ENCODE measurements around the gene GCNT2.
"Not testable (repeated sequence)": the region's sequence is repeated elsewhere in the genome, so short reads cannot be mapped to it uniquely, and the experiment has no call there.

The GCNT2 gene

GRCh38 chr6:10550764-10551163 is 29.6 kb downstream of the GCNT2 start:
- peak; percentile 38 for DNase-seq

DNA sequence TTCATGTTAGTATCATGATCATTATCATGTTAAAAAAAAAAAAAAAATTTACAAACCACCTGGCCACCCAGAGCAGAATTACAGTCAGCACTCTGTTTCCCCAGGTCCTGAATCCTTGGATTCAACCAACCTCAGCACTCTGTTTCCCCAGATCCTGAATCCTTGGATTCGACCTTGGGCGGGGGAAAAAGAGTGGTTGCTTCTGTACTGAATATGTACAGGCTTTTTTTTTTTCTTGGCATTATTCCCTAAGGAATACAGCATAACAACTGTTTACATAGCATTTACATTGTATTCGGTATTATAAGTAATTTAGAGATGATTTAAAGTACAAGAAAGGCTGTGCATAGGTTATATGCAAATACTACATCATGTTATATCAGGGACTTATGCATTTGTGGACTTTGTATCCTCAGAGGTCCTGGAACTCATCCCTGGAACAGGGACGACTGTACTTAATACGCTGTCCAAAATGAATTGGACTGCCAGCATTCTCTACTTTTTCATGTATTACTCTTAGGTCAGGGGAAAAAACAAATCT is 31.2 kb downstream of the GCNT2 start:
- no peak for DNase-seq

DNA sequence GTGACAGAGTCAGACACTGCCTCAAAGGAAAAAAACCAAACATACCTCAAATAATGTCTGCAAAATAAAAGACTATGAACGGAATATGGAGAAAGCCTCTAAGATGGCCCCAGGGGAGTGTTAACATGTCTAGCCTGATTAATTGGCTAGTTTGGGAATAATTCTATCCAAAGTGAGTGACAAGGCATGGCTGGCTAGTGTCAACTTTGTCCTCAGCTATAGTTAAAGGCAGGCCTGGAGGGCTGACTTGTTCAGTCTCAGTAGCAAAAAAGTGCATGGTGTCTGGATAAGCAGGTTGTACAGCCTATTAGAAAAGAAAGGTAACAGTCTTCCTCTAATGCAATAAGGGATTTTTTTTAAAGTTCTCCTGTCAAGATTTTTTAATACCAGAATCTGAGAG is 32.7 kb downstream of the GCNT2 start:
- DNase-seq: no peak

DNA sequence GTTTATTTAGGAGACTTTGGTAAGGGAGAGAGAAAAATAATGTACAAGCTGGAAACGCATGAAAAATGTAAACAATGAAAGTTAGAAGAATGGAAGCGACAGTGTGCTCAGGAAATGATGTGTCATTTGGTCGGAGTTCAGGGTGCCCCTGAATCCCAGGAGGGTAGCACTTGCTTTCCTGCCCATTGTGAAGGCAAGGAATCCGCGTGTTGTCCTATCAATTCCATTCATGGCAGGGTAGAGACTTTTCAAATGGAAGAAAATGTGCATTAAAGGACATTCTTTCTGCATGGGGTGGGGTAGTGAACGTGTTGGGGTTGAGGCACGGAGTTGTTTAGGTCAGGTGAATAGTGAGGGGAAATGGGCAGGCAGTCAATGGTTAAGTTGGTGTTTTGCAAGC is 33.7 kb downstream of the GCNT2 start:
- DNase-seq: no peak

- no peak for DNase-seq
These were observed 34.6 kb downstream of the GCNT2 start for GRCh38 chr6:10555625-10556309.

DNA sequence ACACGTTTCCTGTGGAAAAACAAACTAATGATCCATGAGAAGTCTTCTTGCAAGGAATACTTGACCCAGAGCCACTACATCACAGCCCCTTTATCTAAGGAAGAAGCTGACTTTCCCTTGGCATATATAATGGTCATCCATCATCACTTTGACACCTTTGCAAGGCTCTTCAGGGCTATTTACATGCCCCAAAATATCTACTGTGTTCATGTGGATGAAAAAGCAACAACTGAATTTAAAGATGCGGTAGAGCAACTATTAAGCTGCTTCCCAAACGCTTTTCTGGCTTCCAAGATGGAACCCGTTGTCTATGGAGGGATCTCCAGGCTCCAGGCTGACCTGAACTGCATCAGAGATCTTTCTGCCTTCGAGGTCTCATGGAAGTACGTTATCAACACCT is 35.4 kb downstream of the GCNT2 start:
- DNase-seq: no peak

DNA sequence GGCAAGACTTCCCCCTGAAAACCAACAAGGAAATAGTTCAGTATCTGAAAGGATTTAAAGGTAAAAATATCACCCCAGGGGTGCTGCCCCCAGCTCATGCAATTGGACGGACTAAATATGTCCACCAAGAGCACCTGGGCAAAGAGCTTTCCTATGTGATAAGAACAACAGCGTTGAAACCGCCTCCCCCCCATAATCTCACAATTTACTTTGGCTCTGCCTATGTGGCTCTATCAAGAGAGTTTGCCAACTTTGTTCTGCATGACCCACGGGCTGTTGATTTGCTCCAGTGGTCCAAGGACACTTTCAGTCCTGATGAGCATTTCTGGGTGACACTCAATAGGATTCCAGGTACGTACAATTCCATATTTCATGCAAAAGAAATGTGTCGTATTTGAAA is 35.8 kb downstream of the GCNT2 start:
- no peak for DNase-seq

DNA sequence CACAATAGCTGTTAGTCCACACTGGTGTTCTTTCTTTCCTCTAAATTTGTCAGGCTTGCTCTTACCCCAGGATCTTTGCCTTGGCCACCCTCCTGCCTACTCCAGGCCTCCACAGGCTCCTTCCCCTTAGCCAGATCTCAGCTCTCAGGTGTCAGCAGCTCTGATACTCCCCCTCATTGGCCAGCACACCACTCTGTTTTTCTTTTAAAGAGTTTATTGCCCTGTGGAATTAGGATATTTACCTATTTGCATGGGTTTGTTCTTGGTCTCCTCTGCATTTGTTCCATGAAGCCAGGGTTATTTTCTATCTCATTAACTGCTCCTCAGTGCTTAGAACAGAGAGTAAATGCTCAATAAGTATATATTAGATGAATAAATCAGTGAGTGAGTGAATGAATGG is 36.8 kb downstream of the GCNT2 start:
- no peak for DNase-seq

GRCh38 chr6:10558565-10558964 is 37.4 kb downstream of the GCNT2 start:
- no peak for DNase-seq

- DNase-seq: no peak
These were observed 38.5 kb downstream of the GCNT2 start for GRCh38 chr6:10559522-10560152.

GRCh38 chr6:10561611-10562199 is 40.6 kb downstream of the GCNT2 start:
- no peak for DNase-seq

GRCh38 chr6:10564975-10565673 is 44.0 kb downstream of the GCNT2 start:
- no peak for DNase-seq

GRCh38 chr6:10565913-10566312 is 44.8 kb downstream of the GCNT2 start:
- no peak for DNase-seq

DNA sequence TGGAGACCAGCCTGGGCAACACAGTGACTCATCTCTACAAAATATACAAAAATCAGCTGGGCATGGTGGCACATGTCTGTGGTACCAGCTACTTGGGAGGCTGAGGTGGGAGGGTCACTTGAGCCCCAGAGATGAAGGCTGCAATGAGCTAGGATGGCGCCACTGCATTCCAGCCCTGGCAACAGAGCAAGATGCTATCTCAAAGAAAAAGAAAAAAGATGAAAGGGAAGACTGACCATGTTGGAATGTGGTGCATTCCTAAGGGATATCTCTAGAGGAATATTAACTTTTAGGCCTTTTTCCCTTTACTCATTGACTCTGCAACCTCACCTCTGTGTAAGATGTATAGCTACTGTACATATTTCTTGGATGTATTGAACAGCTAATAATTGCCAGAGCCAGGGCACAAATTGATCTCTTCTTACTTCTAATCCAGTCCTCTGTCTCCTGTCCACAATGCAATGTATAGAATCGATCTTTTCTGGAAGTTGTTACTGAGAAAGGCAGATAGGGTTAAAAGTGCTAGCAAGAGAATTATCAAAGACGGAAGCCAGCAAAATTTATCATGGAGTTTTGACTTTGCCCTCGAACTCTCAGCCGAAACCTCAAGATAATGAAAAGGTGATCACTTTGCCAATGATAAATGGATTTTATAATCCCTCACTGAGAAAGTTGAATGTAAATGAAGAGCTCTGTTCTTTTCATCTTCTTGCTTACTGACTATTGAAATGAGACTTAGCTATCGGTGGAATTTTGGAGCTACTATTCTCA is 46.3 kb downstream of the GCNT2 start:
- DNase-seq: no peak

DNA sequence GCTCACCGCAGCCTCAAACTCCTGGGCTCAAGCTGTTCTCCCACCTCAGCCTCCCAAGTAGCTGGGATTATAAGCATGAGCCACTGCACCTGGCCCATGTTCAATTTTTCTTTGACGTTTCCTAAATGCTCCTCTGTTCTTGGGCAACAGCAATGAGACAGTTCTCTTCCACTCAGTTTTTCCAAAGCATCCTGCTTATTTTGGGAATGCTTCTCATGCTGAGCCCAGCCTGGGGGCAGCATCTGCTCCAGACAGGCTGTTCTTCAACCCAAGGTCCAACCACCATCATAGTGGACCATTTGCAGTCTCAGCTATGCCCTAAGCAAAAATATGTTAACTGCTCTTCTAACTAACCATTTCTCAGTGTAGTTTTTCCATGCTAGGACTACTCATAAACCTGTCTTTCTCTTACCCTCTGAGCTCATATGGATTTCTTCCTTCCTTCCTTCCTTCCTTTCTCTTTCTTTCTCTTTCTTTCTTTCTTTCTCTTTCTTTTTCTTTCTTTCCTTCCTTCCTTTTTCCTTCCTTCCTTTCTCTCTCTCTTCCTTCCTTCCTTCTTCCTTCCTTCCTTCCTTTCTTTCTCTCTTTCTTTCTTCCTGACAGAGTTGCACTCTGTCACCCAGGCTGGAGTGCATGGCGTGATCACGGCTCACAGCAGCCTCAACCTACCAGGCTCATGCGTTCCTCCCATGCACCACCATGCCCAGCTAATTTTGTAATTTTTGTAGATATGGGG is 48.4 kb downstream of the GCNT2 start:
- DNase-seq: no peak

DNA sequence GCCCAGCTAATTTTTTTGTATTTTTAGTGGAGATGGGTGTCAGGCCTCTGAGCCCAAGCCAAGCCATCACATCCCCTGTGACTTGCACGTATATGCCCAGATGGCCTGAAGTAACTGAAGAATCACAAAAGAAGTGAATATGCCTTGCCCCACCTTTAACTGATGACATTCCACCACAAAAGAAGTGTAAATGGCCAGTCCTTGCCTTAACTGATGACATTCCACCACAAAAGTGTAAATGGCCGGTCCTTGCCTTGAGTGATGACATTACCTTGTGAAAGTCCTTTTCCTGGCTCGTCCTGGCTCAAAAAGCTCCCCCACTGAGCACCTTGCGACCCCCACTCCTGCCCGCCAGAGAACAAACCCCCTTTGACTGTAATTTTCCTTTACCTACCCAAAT is 54.4 kb downstream of the GCNT2 start:
- not testable (repeated sequence) for DNase-seq

- DNase-seq: peak; percentile 53
These were observed 55.1 kb downstream of the GCNT2 start for GRCh38 chr6:10576226-10576625.

DNA sequence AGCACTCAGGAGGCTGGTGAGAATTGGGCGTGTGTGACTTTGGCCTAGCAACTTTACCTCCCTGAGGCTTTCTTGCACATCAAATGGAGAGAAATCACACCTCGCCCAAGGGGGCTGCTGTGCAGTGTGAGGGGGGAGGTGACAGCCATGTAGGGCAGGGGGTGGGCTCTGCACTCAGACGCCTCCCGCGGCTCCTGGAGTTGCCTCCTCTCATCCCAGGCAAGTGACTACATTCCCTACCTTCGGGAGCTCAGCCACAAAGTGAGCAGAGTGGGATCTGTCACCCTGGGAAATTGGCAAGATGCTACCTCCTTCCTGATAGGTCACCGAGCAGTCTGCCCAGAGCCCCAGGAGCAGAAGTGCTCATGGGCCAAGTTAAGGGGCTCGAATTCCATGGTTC is 56.0 kb downstream of the GCNT2 start:
- no peak for DNase-seq

DNA sequence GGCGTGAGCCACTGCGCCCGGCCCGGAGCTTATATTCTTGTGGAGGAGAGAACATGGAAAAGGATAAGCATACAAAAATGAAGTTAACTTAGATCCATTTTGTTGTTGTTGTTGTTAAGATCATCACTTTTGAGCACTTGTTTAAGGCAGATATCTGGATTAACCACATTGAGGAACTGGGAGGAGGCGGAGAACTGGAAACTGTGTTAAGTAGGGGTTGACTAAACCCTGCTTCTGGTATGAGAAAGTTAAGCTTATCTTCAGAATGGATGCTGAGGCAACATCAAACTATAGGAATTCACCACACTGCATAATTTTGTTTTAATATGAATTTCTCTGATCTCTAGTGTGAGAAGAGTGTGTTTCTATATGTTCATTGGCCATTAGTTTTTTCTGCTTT is 57.6 kb downstream of the GCNT2 start:
- DNase-seq: peak; percentile 89

- no peak for DNase-seq
These were observed 58.7 kb downstream of the GCNT2 start for GRCh38 chr6:10579803-10580202.

DNA sequence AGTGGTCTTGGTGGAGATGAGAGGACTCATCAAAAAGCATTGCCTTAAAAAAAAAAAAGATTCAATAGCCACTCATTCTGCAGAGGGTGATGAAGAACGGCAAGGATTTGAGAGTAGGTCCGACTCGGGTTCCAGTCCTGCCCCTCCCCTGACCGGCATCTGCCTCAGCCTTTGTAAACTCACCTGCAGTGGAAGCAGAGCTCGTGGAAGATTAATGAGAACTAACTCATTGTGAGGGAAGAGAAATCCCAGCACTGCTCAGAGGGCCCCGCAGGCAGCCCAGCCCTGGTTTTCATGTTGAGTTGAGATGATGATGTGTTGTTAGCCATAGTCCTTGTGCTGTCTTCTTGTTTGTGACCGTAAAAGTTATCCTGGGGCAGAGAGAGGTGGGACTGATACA is 59.4 kb downstream of the GCNT2 start:
- DNase-seq: no peak

GRCh38 chr6:10581402-10581801 is 60.3 kb downstream of the GCNT2 start:
- DNase-seq: not testable (repeated sequence)
